ENCODE results near the gene MIA2.
"Not testable (repeated sequence)": the region's sequence is repeated elsewhere in the genome, so short reads cannot be mapped to it uniquely, and the experiment has no call there.

- TF ChIP-seq EZH2 (IDR thresholded peaks at IDR 0.05; ENCODE audit: borderline replicate concordance, low read length); CTCF (conservative IDR thresholded peaks at IDR 0.05 in 1 of 2, IDR thresholded peaks at IDR 0.05 in 1 of 2; ENCODE audit: extremely low read depth in 1 of 2, insufficient read depth in 1 of 2, low read depth in 1 of 2, low read length in 2 of 2): not testable (repeated sequence)
Measured at GRCh38 chr14:39220473-39220872, 13.2 kb upstream of the MIA2 start.
